Left renal cortex interstitium (tissue), 4 donors: Measurements from ENCODE around the gene PRSS2. TPM values are rescaled to one million over a fixed set of nuclear protein-coding genes. Genes with fewer than 3 reads are reported as not detected.
A peak's percentile ranks its signal among the peaks of the same experiment; 100 is the strongest.
"Not testable (repeated sequence)": the region's sequence is repeated elsewhere in the genome, so short reads cannot be mapped to it uniquely, and the experiment has no call there.

Experiments used
- DNase-seq, 4 donors: peaks; one replicate each; pipeline ENCODE4 v3.0.0-alpha.2; 2013; ENCODE audit warnings: low read depth in 4 of 4, low spot score in 2 of 4, missing footprints in 1 of 4
- polyA plus RNA-seq, 4 donors: library from polyadenylated mRNA; unstranded; fragments of 120-200 nt; gene quantifications; one replicate each; pipeline ENCODE4 v1.2.1, GENCODE V29; 2013; ENCODE audit not compliant: insufficient read length in 4 of 4

Gene PRSS2
- polyA plus RNA-seq, 4 donors: not detected

DNA sequence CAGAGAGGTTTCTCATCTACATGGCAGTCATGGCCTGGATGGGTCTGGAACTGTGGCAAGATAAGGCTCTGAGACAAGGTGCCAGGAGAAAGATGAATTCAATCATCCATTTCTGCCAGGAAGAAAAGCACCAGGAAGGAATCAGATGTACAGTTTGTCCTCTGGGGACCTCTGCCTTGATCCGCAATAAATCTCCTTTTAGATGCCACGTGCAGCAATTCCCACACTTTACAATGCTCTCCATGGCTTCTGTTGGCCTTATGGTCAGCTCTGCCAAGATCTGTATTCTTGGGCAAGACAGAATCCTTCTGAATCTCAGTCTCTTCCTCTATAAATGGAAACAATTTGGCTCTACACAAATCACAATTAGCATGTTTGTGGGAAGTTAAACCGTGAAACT is 12.5 kb upstream of the PRSS2 start:
- DNase-seq: not testable (repeated sequence)

DNA sequence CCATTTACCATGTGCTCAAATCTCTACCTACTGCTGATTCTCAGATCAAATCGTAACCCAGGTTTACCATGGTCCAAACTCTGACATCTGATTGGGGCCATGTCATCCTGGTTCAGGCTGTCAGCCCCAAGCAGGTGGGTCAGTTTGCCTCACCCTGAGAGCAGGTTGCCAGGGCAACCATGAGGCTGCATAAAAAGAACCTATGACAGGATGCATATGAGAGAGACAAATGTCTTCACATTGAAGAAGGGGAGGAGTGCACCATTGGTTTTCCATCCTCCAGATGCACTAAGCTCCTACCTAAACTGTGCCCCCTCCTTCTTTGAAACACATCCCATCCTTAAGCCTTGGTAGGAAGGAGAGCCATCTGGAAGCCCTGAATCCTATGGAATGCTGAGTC is 11.3 kb upstream of the PRSS2 start:
- no peak for DNase-seq

DNA sequence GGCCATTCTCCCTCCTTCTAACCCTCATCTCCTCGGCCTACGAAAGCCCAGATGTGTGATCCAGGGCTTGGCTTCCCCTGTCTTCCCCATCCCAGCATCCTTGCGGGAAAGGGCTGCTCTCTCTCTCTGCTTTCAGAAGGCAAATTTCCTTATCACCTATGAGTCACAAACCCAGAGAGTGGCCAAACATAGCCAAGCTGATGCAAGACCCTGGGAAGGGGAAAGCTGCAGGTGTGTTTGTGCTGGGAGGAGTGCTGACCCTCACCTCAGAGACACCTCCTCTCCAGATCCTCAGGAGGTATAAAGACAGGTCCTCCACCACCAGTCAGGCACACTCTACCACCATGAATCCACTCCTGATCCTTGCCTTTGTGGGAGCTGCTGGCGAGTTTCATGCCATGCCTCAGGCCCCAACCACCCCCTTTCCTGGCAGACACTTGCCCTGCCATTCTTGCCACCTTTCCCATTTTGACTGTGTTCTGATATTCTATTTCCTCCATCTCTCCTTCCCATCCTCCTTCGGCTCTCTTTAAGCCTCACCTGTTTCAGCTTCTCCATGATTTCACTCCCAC is 10.6 kb upstream of the PRSS2 start:
- DNase-seq: no peak

DNA sequence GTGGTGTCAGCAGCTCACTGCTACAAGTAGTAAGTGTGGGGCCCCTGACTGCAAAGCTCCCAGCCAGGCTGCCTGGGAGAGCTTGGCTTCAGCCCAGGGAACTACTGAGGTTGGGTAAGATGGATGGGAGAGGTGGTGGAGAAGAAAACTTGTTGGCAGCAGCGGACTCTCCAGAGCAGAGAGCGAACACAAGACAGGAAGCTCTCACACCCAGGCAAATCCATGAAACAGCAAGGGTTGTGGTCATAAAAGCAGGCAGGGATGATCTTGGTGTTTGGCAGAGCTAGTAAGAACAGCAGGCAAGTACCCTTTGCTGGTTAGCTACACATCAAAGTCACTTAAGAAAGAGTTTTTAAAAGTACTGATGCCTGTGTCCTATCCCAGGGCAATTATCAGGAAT is 9.2 kb upstream of the PRSS2 start:
- DNase-seq: not testable (repeated sequence)

DNA sequence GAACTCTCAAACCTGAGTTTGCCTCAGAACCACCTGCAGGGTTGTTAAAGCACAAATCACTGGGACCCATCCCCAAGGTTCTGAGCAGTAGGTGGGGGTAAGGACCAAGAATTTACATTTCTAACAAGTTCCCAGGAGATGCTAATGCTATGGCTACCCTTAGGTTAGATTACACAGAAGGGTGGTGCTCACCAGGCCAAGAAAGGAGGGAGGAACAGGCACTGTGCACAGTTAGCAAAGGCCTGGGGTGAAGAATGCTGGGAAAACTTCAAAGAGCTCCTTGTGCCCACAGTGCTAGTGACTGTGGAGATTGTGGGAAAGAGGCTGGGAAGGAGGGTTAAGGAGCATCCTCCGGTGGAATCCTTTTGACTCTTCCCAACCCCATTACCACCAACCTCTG is 8.7 kb upstream of the PRSS2 start:
- DNase-seq: no peak

DNA sequence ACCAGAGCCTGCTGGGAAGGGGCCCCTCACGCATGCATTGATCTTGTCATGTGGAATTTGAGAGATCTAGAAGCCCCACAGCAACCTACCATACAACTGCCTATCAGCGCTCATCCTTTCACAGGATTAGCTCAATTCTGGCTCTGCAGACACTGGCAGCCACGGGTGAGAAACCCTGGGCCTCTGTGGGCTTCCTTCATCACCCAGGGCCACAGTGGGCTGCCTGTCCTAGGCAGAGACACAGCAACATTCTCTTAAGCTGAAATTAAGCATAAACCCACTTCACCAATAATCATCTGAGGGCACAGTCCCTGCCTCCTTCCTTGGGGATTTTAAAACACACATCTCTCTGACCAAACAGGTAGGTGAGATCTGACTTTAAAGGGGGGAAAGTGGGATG is 3.3 kb upstream of the PRSS2 start:
- no peak for DNase-seq

DNA sequence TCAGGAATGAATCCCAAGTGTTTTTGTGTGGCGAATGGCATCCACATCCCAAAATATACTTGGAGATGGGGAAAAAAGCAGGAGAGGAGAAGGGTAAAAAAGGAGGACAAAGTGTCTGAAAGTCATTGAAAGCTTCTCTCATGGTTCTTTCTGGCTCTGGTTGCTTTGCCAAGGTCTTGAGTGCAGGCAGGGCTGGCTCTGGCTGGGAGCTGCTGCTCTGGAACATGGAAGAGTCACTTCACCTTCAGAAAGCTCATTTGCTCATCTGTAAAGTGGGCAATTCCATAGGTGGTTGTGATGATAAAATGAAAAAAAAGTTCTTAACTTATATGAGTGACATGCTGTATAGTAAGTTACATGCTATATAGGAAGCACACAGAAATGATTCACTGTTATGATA is 2.9 kb upstream of the PRSS2 start:
- no peak for DNase-seq

DNA sequence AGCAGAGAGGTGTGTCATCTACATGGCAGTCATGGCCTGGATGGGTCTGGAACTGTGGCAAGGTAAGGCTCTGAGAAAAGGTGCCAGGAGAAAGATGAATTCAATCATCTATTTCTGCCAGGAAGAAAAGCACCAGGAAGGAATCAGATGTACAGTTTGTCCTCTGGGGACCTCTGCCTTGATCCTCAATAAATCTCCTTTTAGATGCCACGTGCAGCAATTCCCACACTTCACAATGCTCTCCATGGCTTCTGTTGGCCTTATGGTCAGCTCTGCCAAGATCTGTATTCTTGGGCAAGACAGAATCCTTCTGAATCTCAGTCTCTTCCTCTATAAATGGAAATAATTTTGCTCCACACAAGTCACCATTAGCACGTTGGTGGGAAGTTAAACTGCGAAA is 1.9 kb upstream of the PRSS2 start:
- DNase-seq: not testable (repeated sequence)

DNA sequence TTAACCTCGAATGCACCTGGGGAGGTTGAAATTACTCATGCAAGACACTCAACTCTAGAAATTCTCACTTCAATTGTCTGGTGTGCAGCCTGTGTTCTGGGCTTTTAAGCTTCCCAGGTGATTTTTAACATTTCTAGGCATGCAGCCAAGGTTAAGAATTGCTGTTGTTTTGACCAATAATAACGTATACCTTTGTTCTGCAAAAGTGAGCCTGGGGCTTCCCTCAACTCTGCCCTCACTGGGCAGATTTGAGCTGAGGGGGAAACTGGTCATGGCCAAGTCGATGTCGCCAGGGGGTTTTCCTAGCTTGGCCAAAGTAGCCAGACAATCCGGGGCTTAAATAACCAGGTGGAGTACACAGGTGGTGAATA is 568 bp downstream of the PRSS2 start:
- peak in 1 of 4 donors; percentile 24 for DNase-seq

DNA sequence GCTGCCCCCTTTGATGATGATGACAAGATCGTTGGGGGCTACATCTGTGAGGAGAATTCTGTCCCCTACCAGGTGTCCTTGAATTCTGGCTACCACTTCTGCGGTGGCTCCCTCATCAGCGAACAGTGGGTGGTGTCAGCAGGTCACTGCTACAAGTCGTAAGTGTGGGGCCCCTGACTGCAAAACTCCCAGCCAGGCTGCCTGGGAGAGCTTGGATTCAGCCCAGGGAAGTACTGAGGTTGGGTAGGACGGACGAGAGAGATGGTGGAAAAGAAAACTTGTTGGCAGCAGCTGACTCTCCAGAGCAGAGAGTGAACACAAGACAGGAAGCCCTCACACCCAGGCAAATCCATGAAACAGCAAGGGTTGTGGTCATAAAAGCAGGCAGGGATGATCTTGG is 1.3 kb downstream of the PRSS2 start:
- no peak for DNase-seq

DNA sequence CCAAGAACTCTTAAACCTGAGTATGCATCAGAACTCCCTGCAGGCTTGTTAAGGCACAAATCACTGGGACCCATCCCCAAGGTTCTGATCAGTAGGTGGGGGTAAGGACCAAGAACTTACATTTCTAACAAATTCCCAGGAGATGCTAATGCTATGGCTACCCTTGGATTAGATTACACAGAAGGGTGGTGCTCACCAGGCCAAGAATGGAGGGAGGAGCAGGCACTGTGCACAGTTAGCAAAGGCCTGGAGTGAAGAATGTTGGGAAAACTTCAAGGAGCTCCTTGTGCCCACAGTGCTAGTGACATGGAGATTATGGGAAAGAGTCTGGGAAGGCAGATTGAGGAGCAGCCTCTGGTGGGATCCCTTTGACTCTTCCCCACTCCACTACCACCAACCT is 1.9 kb downstream of the PRSS2 start:
- DNase-seq: no peak

DNA sequence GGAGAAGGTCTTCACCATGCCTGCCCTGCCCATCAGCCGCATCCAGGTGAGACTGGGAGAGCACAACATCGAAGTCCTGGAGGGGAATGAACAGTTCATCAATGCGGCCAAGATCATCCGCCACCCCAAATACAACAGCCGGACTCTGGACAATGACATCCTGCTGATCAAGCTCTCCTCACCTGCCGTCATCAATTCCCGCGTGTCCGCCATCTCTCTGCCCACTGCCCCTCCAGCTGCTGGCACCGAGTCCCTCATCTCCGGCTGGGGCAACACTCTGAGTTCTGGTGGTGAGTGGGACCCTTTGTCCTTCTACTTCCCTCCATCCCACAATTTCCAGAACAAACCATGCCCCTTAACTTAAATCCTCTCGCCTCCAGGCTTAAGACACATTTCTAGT is 2.5 kb downstream of the PRSS2 start:
- no peak for DNase-seq

DNA sequence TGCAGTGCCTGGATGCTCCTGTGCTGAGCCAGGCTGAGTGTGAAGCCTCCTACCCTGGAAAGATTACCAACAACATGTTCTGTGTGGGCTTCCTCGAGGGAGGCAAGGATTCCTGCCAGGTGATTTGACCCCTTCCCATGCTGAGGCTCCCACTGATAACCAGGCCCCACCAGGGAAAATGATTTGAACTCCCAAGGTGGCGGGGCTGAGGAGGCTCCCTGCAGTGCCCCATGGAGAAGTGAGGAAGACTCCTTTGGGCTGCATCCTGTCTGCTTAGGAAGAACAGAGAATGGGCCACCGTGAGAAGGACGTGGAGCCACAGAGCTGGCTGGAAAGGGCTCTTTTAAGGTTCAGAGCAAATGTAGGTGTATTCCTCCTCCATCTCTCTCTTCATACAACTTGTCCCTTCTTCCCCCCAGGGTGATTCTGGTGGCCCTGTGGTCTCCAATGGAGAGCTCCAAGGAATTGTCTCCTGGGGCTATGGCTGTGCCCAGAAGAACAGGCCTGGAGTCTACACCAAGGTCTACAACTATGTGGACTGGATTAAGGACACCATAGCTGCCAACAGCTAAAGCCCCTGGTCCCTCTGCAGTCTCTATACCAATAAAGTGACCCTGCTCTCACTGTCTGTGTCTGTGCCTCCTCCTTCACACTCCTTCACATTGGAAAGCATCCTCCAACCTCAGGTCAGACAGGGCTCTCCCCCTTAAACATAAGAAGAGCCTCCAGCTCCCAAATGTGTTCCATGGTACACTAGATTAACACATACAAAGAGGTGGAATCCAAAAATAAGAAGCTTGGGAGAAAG is 3.4 kb downstream of the PRSS2 start:
- no peak for DNase-seq

DNA sequence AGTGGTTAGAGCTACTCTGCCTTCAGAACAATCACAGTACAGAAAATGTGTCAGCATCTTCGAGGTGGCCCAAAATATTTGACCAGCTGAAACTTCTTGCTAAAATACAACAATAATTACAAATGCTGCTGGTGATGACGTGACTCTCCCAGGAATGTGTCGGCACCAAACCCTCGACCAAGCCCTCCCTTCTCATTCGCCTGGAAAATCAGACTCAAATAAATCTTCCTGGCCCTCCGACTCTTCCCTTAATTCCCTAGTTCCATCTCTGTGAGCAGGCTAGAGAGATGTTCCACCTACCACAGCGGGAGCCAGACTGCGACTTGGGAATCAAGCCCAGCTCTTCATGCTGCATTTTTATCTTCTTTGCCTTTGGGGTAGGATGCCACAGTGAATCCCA is 4.1 kb downstream of the PRSS2 start:
- no peak for DNase-seq

DNA sequence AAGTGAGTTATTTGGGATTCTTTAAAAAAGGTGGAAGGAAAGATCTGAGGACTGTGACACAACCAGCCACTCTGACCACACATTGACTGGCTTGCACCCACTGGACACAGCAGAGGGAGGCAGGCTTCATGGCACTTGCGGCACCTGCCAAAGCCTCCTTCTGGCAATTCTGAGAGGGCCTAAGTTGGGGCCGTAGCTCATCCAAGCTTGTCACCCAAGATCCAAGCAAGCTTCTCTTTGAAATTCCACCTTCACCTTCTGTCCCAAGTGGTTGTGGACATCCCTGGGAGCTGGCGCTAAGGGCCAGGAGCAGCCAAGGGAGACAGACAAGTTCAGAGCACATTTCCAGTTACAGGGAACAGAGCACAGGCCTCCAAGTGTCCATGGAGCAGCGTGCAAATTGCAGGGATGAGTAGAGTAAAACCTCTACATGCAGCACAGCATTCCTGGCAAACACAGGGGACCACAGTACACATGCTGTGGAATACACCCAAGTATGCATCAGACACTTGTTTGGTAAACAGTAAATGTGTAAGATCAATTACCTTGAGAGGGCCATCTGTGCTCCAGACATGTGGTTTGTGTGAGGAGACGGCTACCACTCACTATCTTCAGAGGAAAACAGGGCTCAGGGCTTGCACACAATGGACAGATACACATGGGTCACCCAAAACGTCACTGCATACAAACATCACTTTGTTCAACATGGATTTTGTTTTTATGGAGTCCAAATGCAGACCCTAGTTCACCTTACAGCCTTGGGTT is 4.8 kb downstream of the PRSS2 start:
- DNase-seq: not testable (repeated sequence)

DNA sequence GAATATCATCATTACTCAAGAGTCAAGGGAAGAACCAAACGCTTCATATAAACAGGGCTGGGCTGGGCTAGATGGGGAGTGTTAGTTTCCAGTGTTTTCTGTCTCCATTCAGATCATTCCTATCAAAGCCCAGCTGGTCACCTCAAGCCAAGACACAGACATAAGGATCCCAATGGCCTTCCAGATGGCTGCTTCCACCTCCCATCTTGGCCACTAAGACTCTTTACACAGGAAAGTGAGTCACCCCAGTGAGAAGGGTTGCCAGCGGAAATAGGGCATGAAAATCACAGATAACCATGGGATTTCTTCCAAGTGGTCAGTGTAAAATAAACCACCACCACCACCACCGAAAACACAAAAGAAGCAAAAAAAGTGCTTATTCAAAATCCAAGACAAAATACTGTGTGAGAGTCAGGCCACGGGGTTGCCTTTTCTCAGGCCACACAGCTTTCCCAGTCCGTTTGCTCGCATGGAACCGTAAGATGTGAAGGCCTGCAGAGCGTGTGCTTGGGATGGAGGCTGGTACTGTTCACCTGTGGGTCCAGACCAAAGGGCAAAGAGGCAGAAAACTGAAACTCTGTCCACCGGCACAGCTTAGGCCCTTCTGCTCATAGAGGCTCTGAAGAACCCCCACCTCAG is 5.6 kb downstream of the PRSS2 start:
- DNase-seq: no peak

DNA sequence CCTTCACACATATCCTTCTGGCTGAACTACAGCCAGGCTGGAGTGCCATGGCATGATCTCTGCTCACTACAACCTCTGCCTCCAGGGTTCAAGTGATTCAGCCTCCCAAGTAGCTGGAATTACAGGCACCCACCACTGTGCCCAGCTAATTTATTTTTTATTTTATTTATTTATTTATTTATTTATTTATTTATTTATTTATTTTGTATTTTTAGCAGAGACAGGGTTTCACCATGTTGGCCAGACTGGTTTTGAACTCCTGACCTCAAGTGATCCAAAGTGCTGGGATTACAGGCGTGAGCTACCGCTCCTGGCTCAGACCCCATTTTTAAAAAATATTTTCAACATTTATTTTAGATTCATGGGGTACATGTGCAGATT is 6.1 kb downstream of the PRSS2 start:
- not testable (repeated sequence) for DNase-seq

DNA sequence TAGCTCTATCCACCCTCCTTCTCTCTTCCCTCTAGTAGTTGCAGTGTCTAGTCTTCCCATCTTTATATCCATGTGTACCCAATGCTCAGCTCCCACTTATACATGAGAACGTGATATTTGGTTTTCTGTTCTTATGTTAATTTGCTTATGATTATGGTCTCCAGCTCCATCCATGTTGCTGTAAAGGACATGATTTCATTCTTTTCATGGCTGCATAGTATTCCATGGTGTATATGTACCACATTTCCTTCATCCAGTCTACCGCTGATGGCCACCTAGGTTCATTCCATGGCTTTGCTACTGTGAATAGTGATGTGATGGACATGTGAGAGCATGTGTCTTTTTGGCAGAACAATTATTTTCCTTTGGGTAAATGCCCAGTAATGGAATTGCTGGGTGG is 6.5 kb downstream of the PRSS2 start:
- no peak for DNase-seq

DNA sequence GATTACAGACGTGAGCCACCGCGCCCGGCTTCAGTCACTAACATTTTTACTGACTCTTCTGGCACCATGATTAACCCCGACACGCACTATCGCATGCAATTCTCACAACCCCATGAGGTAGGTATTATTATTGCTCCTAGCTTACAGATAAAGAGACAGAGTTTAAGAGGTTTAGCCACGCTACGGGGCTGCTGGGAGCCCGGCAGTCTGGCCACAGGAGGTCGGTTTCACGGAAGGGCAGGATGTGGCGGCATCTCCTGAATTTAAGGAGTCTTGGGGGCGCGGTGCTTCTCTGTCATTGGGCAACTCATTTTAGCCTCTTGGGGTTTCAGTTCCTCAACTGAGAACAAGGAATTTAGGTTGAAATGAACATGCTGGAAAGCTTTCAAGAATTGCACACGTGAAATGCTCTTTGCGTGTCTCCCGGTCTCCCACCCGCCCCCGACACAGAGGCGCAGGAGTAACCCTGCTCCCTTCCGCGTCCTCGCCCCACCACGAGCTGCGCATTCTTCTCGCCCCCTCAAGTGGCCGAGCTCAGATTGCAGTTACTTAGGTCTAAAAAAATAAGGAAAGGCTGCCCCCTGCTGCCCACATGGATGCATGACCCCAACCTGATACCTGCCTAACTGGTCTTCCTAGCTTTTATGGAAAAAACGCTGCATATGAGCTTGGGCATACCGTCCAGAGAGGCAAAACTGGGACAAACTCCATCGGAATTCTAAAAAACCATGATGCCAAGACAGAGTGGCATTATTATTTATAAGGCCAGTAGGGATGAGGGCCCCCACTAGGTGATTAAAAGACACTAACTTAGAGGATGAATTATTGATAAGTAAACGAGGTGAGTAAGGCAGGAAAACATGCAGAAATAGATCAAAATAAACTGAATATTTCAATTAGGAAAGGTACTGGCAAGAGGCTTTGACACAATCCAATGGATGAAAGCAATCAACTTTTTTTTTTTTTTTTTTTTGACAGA is 12.4 kb downstream of the PRSS2 start:
- DNase-seq: peak; percentile 45 to 85 (median 72)

DNA sequence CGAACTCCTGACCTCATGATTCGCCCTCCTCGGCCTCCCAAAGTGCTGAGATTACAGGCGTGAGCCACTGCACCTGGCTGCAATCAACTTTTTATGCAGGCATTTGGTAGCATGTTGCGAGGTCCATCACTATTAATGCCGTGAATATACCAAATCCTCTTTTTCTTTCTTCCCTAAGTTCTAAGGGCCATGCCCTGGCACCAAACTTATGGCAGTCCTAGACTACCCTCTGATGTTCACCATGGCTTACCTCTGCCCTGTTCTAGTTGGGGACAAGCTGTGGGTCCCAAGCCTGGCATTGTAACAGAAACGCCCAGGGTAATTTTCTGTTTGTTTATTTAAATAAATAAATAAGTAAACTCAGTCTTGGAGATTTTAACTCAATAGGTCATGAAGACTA is 13.3 kb downstream of the PRSS2 start:
- DNase-seq: no peak
